OCI-LY7 (cell line): Measurements from ENCODE around the gene PPP1R12C. TPM values are rescaled to one million over a fixed set of nuclear protein-coding genes. Genes with fewer than 3 reads are reported as not detected.

Source experiments
- BruUV-seq: library from RNA; stranded (reverse); fragments of 400-500 nt; replicated peaks from 2 replicates; lab custom pipeline; 2021; lab: Mats Ljungman, UMichigan
- CTCF ChIA-PET: fragments of 300-600 bp; sonication (Branson Sonifier 250); formaldehyde crosslinking; loops from one replicate; lab custom pipeline; 2022; ENCODE audit warnings: antibody characterized with exemption; ENCODE audit not compliant: unreplicated experiment; lab: Charles Lee
- POLR2A ChIA-PET: fragments of 300-600 bp; sonication (Branson Sonifier 250); formaldehyde crosslinking; loops from one replicate; lab custom pipeline; 2022; ENCODE audit warnings: antibody characterized with exemption; lab: Charles Lee
- DNase-seq: peaks from one replicate; pipeline ENCODE4 v3.0.0-alpha.2; 2015; ENCODE audit warnings: low spot score
- H2AFZ ChIP-seq: fragments of 200-600 bp; sonication (generic), shearing (Covaris generic); 2 replicates; pipeline ENCODE4 v1.6.1; 2014; ENCODE audit warnings: mild to moderate bottlenecking, antibody characterized with exemption, low read length, moderate library complexity
- H3K27ac ChIP-seq: fragments of 200-600 bp; sonication (generic); 2 replicates; pipeline ENCODE4 v1.5.1; 2014; ENCODE audit warnings: mixed run types, low read depth, mild to moderate bottlenecking, moderate library complexity, low read length, inconsistent platforms; ENCODE audit not compliant: poor library complexity, severe bottlenecking
- H3K36me3 ChIP-seq: fragments of 200-600 bp; sonication (generic); 2 replicates; pipeline ENCODE4 v1.6.1; 2014; ENCODE audit warnings: mild to moderate bottlenecking, antibody characterized with exemption, low read length, moderate library complexity, mixed read lengths; ENCODE audit not compliant: insufficient read depth
- H3K4me1 ChIP-seq: fragments of 200-600 bp; sonication (generic); 2 replicates; pipeline ENCODE4 v1.5.1; 2014; ENCODE audit warnings: mild to moderate bottlenecking, low read length; ENCODE audit not compliant: insufficient read depth, poor library complexity, severe bottlenecking
- H3K4me2 ChIP-seq: fragments of 200-600 bp; sonication (generic); 2 replicates; pipeline ENCODE4 v1.6.1; 2014; ENCODE audit warnings: mild to moderate bottlenecking, low read length
- H3K4me3 ChIP-seq: fragments of 200-600 bp; sonication (generic); 2 replicates; pipeline ENCODE4 v1.5.1; 2014; ENCODE audit warnings: mild to moderate bottlenecking, low read depth, low read length; ENCODE audit not compliant: poor library complexity, severe bottlenecking
- H3K79me2 ChIP-seq: fragments of 200-600 bp; sonication (generic); 2 replicates; pipeline ENCODE4 v1.6.1; 2016; ENCODE audit warnings: low read depth, mild to moderate bottlenecking, low read length, moderate library complexity, mixed read lengths; ENCODE audit not compliant: insufficient read depth
- H3K9me2 ChIP-seq: fragments of 200-600 bp; sonication (generic); 2 replicates; pipeline ENCODE4 v1.6.1; 2016; ENCODE audit warnings: mild to moderate bottlenecking, low read length, mixed read lengths; ENCODE audit not compliant: insufficient read depth
- H3K9me3 ChIP-seq: fragments of 200-600 bp; sonication (generic); 2 replicates; pipeline ENCODE4 v1.6.1; 2014; ENCODE audit warnings: mild to moderate bottlenecking, mixed run types, low read length, mixed read lengths
- H4K20me1 ChIP-seq: fragments of 200-600 bp; sonication (generic); 2 replicates; pipeline ENCODE4 v1.6.1; 2014; ENCODE audit warnings: mild to moderate bottlenecking, antibody characterized with exemption, low read length, moderate library complexity, mixed read lengths; ENCODE audit not compliant: insufficient read depth
- CTCF ChIP-seq: fragments of 200-600 bp; sonication (generic); conservative IDR thresholded peaks from 2 replicates; pipeline ENCODE4 v1.5.1; 2014; ENCODE audit warnings: mild to moderate bottlenecking, antibody characterized with exemption, low read length, moderate library complexity, mixed read lengths
- EZH2phosphoT487 ChIP-seq: fragments of 200-600 bp; sonication (generic); IDR thresholded peaks from 2 replicates; pipeline ENCODE4 v1.6.1; 2018; ENCODE audit warnings: low read depth, borderline replicate concordance, mild to moderate bottlenecking, mixed run types, antibody characterized with exemption, low read length, moderate library complexity, mixed read lengths
- intact Hi-C: fragments of 100-400 bp; cut with micrococcal nuclease; formaldehyde crosslinking; loops from one replicate; pipeline ENCODE4 v1.10.0; 2022; ENCODE audit not compliant: unreplicated experiment
- total RNA-seq, 2 experiments: library from RNA; depleted of rRNA in 1 of 2; stranded (reverse); fragments of >200 nt in 1 of 2; shearing (Covaris generic) in 1 of 2; gene quantifications; 2 replicates each; pipeline ENCODE4 v1.2.3, GENCODE V29; 2014 to 2022

The PPP1R12C gene
- total RNA-seq, 2 experiments from 2014 or later, result 177 to 211 TPM

- Histone ChIP-seq H3K9me2 (no peaks in the 10 kb centered on the region), H3K79me2 (no peaks in the 10 kb centered on the region), H2AFZ (no peak overlapping the region), H3K4me3 (no peak overlapping the region), H3K4me2 (no peak overlapping the region), H3K9me3 (no peaks in the 10 kb centered on the region), H3K27ac (no peak overlapping the region), H3K36me3 (peaks cover 73% of the 10 kb centered on the region), H4K20me1 (no peaks in the 10 kb centered on the region), H3K4me1 (no peaks in the 10 kb centered on the region)
- intact Hi-C loops, result no loop called here
- BruUV-seq, result no TSS peak
- no peak for TF ChIP-seq CTCF
- ChIA-PET CTCF (no interaction called here), POLR2A (no interaction called here)
- no peak for DNase-seq
Measured at GRCh38 chr19:55044286-55044685, 73.2 kb downstream of the PPP1R12C start.

GRCh38 chr19:55042688-55043087, 74.7 kb downstream of the PPP1R12C start:
- peaks cover 57% of the 10 kb centered on the region for H3K36me3 ChIP-seq
- no peak overlapping the region for H2AFZ ChIP-seq
- H3K4me3 ChIP-seq, result no peak overlapping the region
- H3K4me1 ChIP-seq, result no peaks in the 10 kb centered on the region
- intact Hi-C loops, result no loop called here
- BruUV-seq, result no TSS peak
- no peaks in the 10 kb centered on the region for H3K79me2 ChIP-seq
- H3K27ac ChIP-seq, result no peak overlapping the region
- CTCF ChIA-PET, result no interaction called here
- H3K9me2 ChIP-seq, result no peaks in the 10 kb centered on the region
- no peak for TF ChIP-seq EZH2phosphoT487
- no peak for TF ChIP-seq CTCF
- DNase-seq, result no peak
- no peaks in the 10 kb centered on the region for H3K9me3 ChIP-seq
- POLR2A ChIA-PET, result no interaction called here
- H4K20me1 ChIP-seq, result no peaks in the 10 kb centered on the region
- no peak overlapping the region for H3K4me2 ChIP-seq

- Histone ChIP-seq H3K79me2 (no peaks in the 10 kb centered on the region), H3K27ac (no peak overlapping the region), H4K20me1 (no peaks in the 10 kb centered on the region), H2AFZ (no peak overlapping the region), H3K4me1 (no peaks in the 10 kb centered on the region), H3K9me2 (no peaks in the 10 kb centered on the region), H3K36me3 (peaks cover 54% of the 10 kb centered on the region), H3K4me2 (no peak overlapping the region), H3K9me3 (no peaks in the 10 kb centered on the region), H3K4me3 (no peak overlapping the region)
- BruUV-seq, result no TSS peak
- TF ChIP-seq CTCF (no peak), EZH2phosphoT487 (no peak)
- intact Hi-C loops, result no loop called here
- DNase-seq, result no peak
- ChIA-PET CTCF (no interaction called here), POLR2A (no interaction called here)
Measured at GRCh38 chr19:55042344-55042678, 75.1 kb downstream of the PPP1R12C start.
